Naive thymus-derived CD4-positive, alpha-beta T cell (primary cell): ENCODE measurements around the gene CD151. TPM values are rescaled to one million over a fixed set of nuclear protein-coding genes. Genes with fewer than 3 reads are reported as not detected.

Experiments used
- ATAC-seq: fragments of 150-1000 bp; cut with Tn5 transposase; 2 replicates; pipeline ENCODE4 v1.10.0; 2021; ENCODE audit warnings: mild to moderate bottlenecking, moderate library complexity
- CTCF ChIA-PET: fragments of 350-600 bp; sonication (Branson Sonifier 250); formaldehyde crosslinking; loops from one replicate; lab custom pipeline; 2021; ENCODE audit warnings: antibody characterized with exemption; lab: Charles Lee
- POLR2A ChIA-PET: fragments of 350-600 bp; sonication (Branson Sonifier 250); formaldehyde crosslinking; loops from one replicate; lab custom pipeline; 2021; ENCODE audit warnings: antibody characterized with exemption, inconsistent platforms; lab: Charles Lee
- DNase-seq, 9 donors: peaks; one replicate each; pipeline versions ENCODE4 v3.0.0 to v3.0.0-alpha.2; 2020 to 2022; ENCODE audit warnings: mixed read lengths in 1 of 9
- H3K27ac ChIP-seq: one replicate; pipeline ENCODE4 v1.7.0; 2013; ENCODE audit warnings: mild to moderate bottlenecking, low read depth, low read length, moderate library complexity
- H3K27me3 ChIP-seq, 2 donors: one replicate each; pipeline ENCODE4 v1.7.0; 2013; ENCODE audit warnings: low read length in 2 of 2, mild to moderate bottlenecking in 2 of 2, moderate library complexity in 2 of 2; ENCODE audit not compliant: control insufficient read depth in 2 of 2, insufficient read depth in 2 of 2
- H3K36me3 ChIP-seq, 3 experiments: 1 replicate in 2 of 3; 2 replicates in 1 of 3; pipeline ENCODE4 v1.7.0; 2013; ENCODE audit warnings: low read length in 3 of 3, mild to moderate bottlenecking in 3 of 3, moderate library complexity in 1 of 3; ENCODE audit not compliant: insufficient read depth in 3 of 3, control insufficient read depth in 2 of 3
- H3K4me1 ChIP-seq, 2 donors: one replicate each; pipeline ENCODE4 v1.7.0; 2013; ENCODE audit warnings: low read length in 2 of 2, mild to moderate bottlenecking in 2 of 2, moderate library complexity in 1 of 2; ENCODE audit not compliant: control insufficient read depth in 2 of 2, insufficient read depth in 2 of 2
- H3K4me3 ChIP-seq: 2 replicates; pipeline ENCODE4 v1.7.0; 2013; ENCODE audit warnings: mild to moderate bottlenecking, low read length
- H3K9me3 ChIP-seq, 3 experiments: 1 replicate in 2 of 3; 2 replicates in 1 of 3; pipeline ENCODE4 v1.7.0; 2013; ENCODE audit warnings: low read length in 3 of 3; ENCODE audit not compliant: control insufficient read depth in 2 of 3
- H3K27ac Mint-ChIP-seq, 9 donors: one replicate each; pipeline ENCODE4 v1.8.0; 2020 to 2022; ENCODE audit warnings: mixed read lengths in 9 of 9, mild to moderate bottlenecking in 8 of 9, moderate library complexity in 5 of 9, inconsistent platforms in 2 of 9
- H3K27me3 Mint-ChIP-seq, 5 donors: one replicate each; pipeline ENCODE4 v1.8.0; 2021 to 2022; ENCODE audit warnings: mixed read lengths in 5 of 5, mild to moderate bottlenecking in 1 of 5
- H3K36me3 Mint-ChIP-seq, 5 donors: one replicate each; pipeline ENCODE4 v1.8.0; 2020 to 2022; ENCODE audit warnings: mixed read lengths in 5 of 5, mild to moderate bottlenecking in 3 of 5, inconsistent platforms in 1 of 5
- H3K4me1 Mint-ChIP-seq, 7 donors: one replicate each; pipeline ENCODE4 v1.8.0; 2020 to 2022; ENCODE audit warnings: mixed read lengths in 7 of 7, mild to moderate bottlenecking in 3 of 7, inconsistent platforms in 1 of 7
- H3K4me3 Mint-ChIP-seq, 10 donors: one replicate each; pipeline ENCODE4 v1.8.0; 2020 to 2022; ENCODE audit warnings: mild to moderate bottlenecking in 10 of 10, mixed read lengths in 10 of 10, moderate library complexity in 6 of 10, inconsistent platforms in 2 of 10
- H3K9me3 Mint-ChIP-seq, 11 donors: one replicate each; pipeline ENCODE4 v1.8.0; 2020 to 2022; ENCODE audit warnings: mixed read lengths in 11 of 11, mild to moderate bottlenecking in 4 of 11, inconsistent platforms in 1 of 11, moderate library complexity in 1 of 11
- intact Hi-C, 2 donors: fragments of 100-400 bp; cut with micrococcal nuclease; formaldehyde crosslinking; loops; one replicate each; pipeline ENCODE4 v1.15.1; 2023
- polyA plus RNA-seq, 2 donors: library from polyadenylated mRNA; unstranded; fragments of 300-500 nt; fragmentation: Illumina TruSeq; gene quantifications; one replicate each; pipeline ENCODE4 v1.2.3, GENCODE V29; 2021
- total RNA-seq, 6 experiments: library from RNA in 5 of 6; stranded (reverse) in 5 of 6; gene quantifications; 1 replicate in 5 of 6; 2 replicates in 1 of 6; pipeline ENCODE4 v1.2.3 and lab custom pipeline; 2021 to 2026

The CD151 gene
- total and polyA plus RNA-seq, 7 experiments from 2014 or later = 4.0 to 62.9 (median 9.8) TPM

- no peak for DNase-seq
- CTCF ChIA-PET = no interaction called here
- Histone ChIP-seq H3K27ac (no peak overlapping the region), H3K27me3 (no peaks in the 10 kb centered on the region), H3K9me3 (no peaks in the 10 kb centered on the region), H3K4me1 (peaks cover 15 to 28% of the 10 kb centered on the region in 2 donors), H3K4me3 (no peak overlapping the region), H3K36me3 (peaks cover 0 to 35% (median 5%) of the 10 kb centered on the region in 3 experiments)
- Mint-ChIP-seq H3K27me3 (no peaks in the 10 kb centered on the region), H3K4me1 (peaks cover 0 to 17% (median 13%) of the 10 kb centered on the region in 7 donors), H3K9me3 (no peaks in the 10 kb centered on the region), H3K27ac (peak overlapping the region in 1 of 9 donors; percentile 18), H3K4me3 (peak overlapping the region in 3 of 10 donors; percentile 21 to 58 (median 25)), H3K36me3 (peaks cover 0 to 2% (median 0%) of the 10 kb centered on the region in 5 donors)
- ATAC-seq = no peak
- POLR2A ChIA-PET = interaction anchor here (1.7 to 8.5 kb wide), 2 partner anchors 10 to 18 kb away, joined by 4 to 66 read pairs; partner anchors contain the start of gene PNPLA2
- intact Hi-C loops = no loop called here
Observed at GRCh38 chr11:801097-801780, 31.5 kb upstream of the CD151 start.

GRCh38 chr11:802018-802617 lies 30.6 kb upstream of the CD151 start:
- H3K4me1 Mint-ChIP-seq = peaks cover 0 to 14% (median 10%) of the 10 kb centered on the region in 7 donors
- no peak for DNase-seq
- H3K4me3 Mint-ChIP-seq = no peak overlapping the region

GRCh38 chr11:802693-803466 lies 29.9 kb upstream of the CD151 start:
- Histone ChIP-seq H3K27ac (no peak overlapping the region), H3K36me3 (peaks cover 0 to 32% (median 5%) of the 10 kb centered on the region in 3 experiments), H3K4me3 (no peak overlapping the region), H3K27me3 (no peaks in the 10 kb centered on the region), H3K4me1 (peaks cover 7 to 18% of the 10 kb centered on the region in 2 donors), H3K9me3 (no peaks in the 10 kb centered on the region)
- Mint-ChIP-seq H3K27ac (peak overlapping the region in 1 of 9 donors; percentile 32), H3K4me3 (peak overlapping the region in 4 of 10 donors; percentile 35 to 81 (median 50)), H3K4me1 (peaks cover 0 to 15% (median 10%) of the 10 kb centered on the region in 7 donors), H3K27me3 (no peaks in the 10 kb centered on the region), H3K9me3 (peaks cover 0 to 2% (median 0%) of the 10 kb centered on the region in 11 donors), H3K36me3 (peaks cover 0 to 4% (median 0%) of the 10 kb centered on the region in 5 donors)
- intact Hi-C loops = no loop called here
- ChIA-PET POLR2A (interaction anchor here (0.8 to 8.5 kb wide), 4 partner anchors 9 to 16 kb away, joined by 3 to 66 read pairs (median 4); partner anchors contain the start of gene PNPLA2), CTCF (no interaction called here)
- DNase-seq (no peak), ATAC-seq (no peak)

More at GRCh38 chr11:802018-802617, 30.6 kb upstream of the CD151 start:
- no peaks in the 10 kb centered on the region for H3K27me3 Mint-ChIP-seq
- H3K36me3 Mint-ChIP-seq = peaks cover 0 to 2% (median 0%) of the 10 kb centered on the region in 5 donors
- Histone ChIP-seq H3K27ac (no peak overlapping the region), H3K9me3 (no peaks in the 10 kb centered on the region), H3K4me3 (no peak overlapping the region), H3K4me1 (peaks cover 7 to 19% of the 10 kb centered on the region in 2 donors), H3K27me3 (no peaks in the 10 kb centered on the region), H3K36me3 (peaks cover 0 to 35% (median 5%) of the 10 kb centered on the region in 3 experiments)
- CTCF ChIA-PET = interaction anchor here (0.6 kb wide), 1 partner anchor 257 kb away, joined by 3 read pairs; no protein-coding TSS in a partner anchor
- H3K27ac Mint-ChIP-seq = no peak overlapping the region
- POLR2A ChIA-PET = interaction anchor here (1.7 to 8.5 kb wide), 2 partner anchors 11 to 17 kb away, joined by 4 to 66 read pairs; partner anchors contain the start of gene PNPLA2
- no peak for ATAC-seq
- no peaks in the 10 kb centered on the region for H3K9me3 Mint-ChIP-seq
- intact Hi-C loops = no loop called here

- H3K4me3 Mint-ChIP-seq = peak overlapping the region in 5 of 10 donors; percentile 4 to 88 (median 87)
- Histone ChIP-seq H3K4me3 (no peak overlapping the region), H3K9me3 (no peaks in the 10 kb centered on the region), H3K27ac (no peak overlapping the region), H3K27me3 (no peaks in the 10 kb centered on the region), H3K36me3 (peaks cover 0 to 32% (median 5%) of the 10 kb centered on the region in 3 experiments), H3K4me1 (peaks cover 9 to 19% of the 10 kb centered on the region in 2 donors)
- H3K27ac Mint-ChIP-seq = peak overlapping the region in 1 of 9 donors; percentile 32
- intact Hi-C loops = no loop called here
- ATAC-seq (no peak), DNase-seq (no peak)
- H3K4me1 Mint-ChIP-seq = peaks cover 0 to 19% (median 13%) of the 10 kb centered on the region in 7 donors
- no peaks in the 10 kb centered on the region for H3K27me3 Mint-ChIP-seq
- peaks cover 0 to 5% (median 0%) of the 10 kb centered on the region in 5 donors for H3K36me3 Mint-ChIP-seq
- H3K9me3 Mint-ChIP-seq = peaks cover 0 to 2% (median 0%) of the 10 kb centered on the region in 11 donors
- ChIA-PET CTCF (no interaction called here), POLR2A (interaction anchor here (0.5 to 8.5 kb wide), 6 partner anchors 9 to 391 kb away, joined by 3 to 66 read pairs (median 4); partner anchors contain the start of genes PNPLA2, POLR2L and TSPAN4)
Observed at GRCh38 chr11:803467-803742, 29.3 kb upstream of the CD151 start.

GRCh38 chr11:803770-804598 lies 28.8 kb upstream of the CD151 start:
- H3K9me3 ChIP-seq = no peaks in the 10 kb centered on the region
- H3K27me3 ChIP-seq = no peaks in the 10 kb centered on the region
- ChIA-PET CTCF (interaction anchor here (0.9 kb wide), 1 partner anchor 13 kb away, joined by 3 read pairs; no protein-coding TSS in a partner anchor), POLR2A (interaction anchor here (0.5 to 8.5 kb wide), 9 partner anchors 8 to 392 kb away, joined by 3 to 66 read pairs (median 4); partner anchors contain the start of genes PNPLA2, POLR2L, RNH1 and TSPAN4)
- Mint-ChIP-seq H3K36me3 (peaks cover 0 to 5% (median 0%) of the 10 kb centered on the region in 5 donors), H3K4me3 (peak overlapping the region; percentile 69 to 88 (median 78)), H3K27me3 (no peaks in the 10 kb centered on the region), H3K4me1 (peaks cover 0 to 25% (median 18%) of the 10 kb centered on the region in 7 donors), H3K27ac (peak overlapping the region in 4 of 9 donors; percentile 46 to 84 (median 72)), H3K9me3 (peaks cover 0 to 2% (median 0%) of the 10 kb centered on the region in 11 donors)
- H3K4me3 ChIP-seq = peak overlapping the region; percentile 66
- H3K4me1 ChIP-seq = peaks cover 15 to 17% of the 10 kb centered on the region in 2 donors
- H3K36me3 ChIP-seq = peaks cover 0 to 32% (median 5%) of the 10 kb centered on the region in 3 experiments
- intact Hi-C loops = loop anchor here in 1 of 2 donors (2.0 kb wide), 1 partner anchor 109 kb away; the partner anchor contains the start of genes DEAF1 and TMEM80
- DNase-seq (no peak), ATAC-seq (no peak)
- H3K27ac ChIP-seq = peak overlapping the region; percentile 91
